Measurements from ENCODE around the gene MAP3K8.

GRCh38 chr10:30386801-30387588 lies 47.0 kb upstream of the MAP3K8 start:
- no peak for TF ChIP-seq CTCF (IDR thresholded peaks at IDR 0.05; ENCODE audit: low read depth, low read length, poor library complexity, severe bottlenecking)
- TF ChIP-seq EZH2phosphoT487 (IDR thresholded peaks at IDR 0.05; ENCODE audit: borderline replicate concordance, low read length): no peak

Data from DOHH2 (cell line).